Tibial nerve (tissue), 4 donors: ENCODE data around the gene DIP2C. TPM values are rescaled to one million over a fixed set of nuclear protein-coding genes. Genes with fewer than 3 reads are reported as not detected.

Experiments
- DNase-seq, 2 donors: peaks; one replicate each; pipeline ENCODE4 v3.0.0-alpha.2; 2019; ENCODE audit warnings: low spot score in 2 of 2
- H3K27ac ChIP-seq, 4 donors: fragments of 200-600 bp; sonication (generic) in 3 of 4; one replicate each; pipeline ENCODE4 v1.5.1; 2017 to 2019; ENCODE audit warnings: mild to moderate bottlenecking in 1 of 4
- H3K27me3 ChIP-seq, 2 donors: fragments of 200-600 bp; sonication (generic) in 1 of 2; one replicate each; pipeline versions ENCODE4 v1.5.1 to v1.6.0; 2017 to 2019
- H3K36me3 ChIP-seq, 3 donors: fragments of 200-600 bp; sonication (generic); one replicate each; pipeline ENCODE4 v1.5.1; 2018 to 2019
- H3K4me1 ChIP-seq, 4 donors: fragments of 200-600 bp; sonication (generic) in 3 of 4; one replicate each; pipeline ENCODE4 v1.5.1; 2017 to 2019
- H3K4me3 ChIP-seq, 4 donors: fragments of 200-600 bp; sonication (generic) in 3 of 4; one replicate each; pipeline ENCODE4 v1.5.1; 2017 to 2019; ENCODE audit warnings: mild to moderate bottlenecking in 1 of 4, moderate library complexity in 1 of 4
- H3K9me3 ChIP-seq, 4 donors: fragments of 200-600 bp; sonication (generic) in 3 of 4; one replicate each; pipeline ENCODE4 v1.5.1; 2017 to 2019
- CTCF ChIP-seq, 5 experiments: fragments of 200-600 bp in 3 of 5; fragments of 450-650 bp in 2 of 5; sonication (generic) in 3 of 5; IDR thresholded peaks; one replicate each; pipeline ENCODE4 v1.5.1; 2016 to 2019; ENCODE audit warnings: antibody characterized with exemption in 5 of 5, mild to moderate bottlenecking in 3 of 5, moderate library complexity in 2 of 5
- EP300 ChIP-seq, 2 donors: sonication (generic); formaldehyde crosslinking; IDR thresholded peaks; one replicate each; pipeline ENCODE4 v1.6.1; 2017; ENCODE audit warnings: antibody characterized with exemption in 2 of 2, mild to moderate bottlenecking in 1 of 2
- POLR2A ChIP-seq, 2 donors: fragments of 450-650 bp; IDR thresholded peaks; one replicate each; pipeline ENCODE4 v1.6.1; 2017; ENCODE audit warnings: antibody characterized with exemption in 2 of 2, mild to moderate bottlenecking in 2 of 2, moderate library complexity in 2 of 2
- whole genome bisulfite sequencing, 2 donors: methylation state at CpG; one replicate each; pipeline ENCODE4 v1.1.5; 2018; 5-methylcytosine and 5-hydroxymethylcytosine counted together
- total RNA-seq, 4 donors: library from RNA; depleted of rRNA; stranded (reverse); fragments of >200 nt; gene quantifications; one replicate each; pipeline ENCODE4 v1.1.0, GENCODE V29; 2016

Gene DIP2C
- total RNA-seq, 4 donors from 2014 or later: 31.4 to 46.5 (median 36.0) TPM

- no peak for DNase-seq
- WGBS, 2 donors: 92% methylated on average over 26 of the region's 26 CpGs
- H3K27ac ChIP-seq: no peak overlapping the region
- no peaks in the 10 kb centered on the region for H3K27me3 ChIP-seq
- H3K4me3 ChIP-seq: no peak overlapping the region
- no peaks in the 10 kb centered on the region for H3K4me1 ChIP-seq
- TF ChIP-seq EP300 (IDR thresholded peaks at IDR 0.05): no peak
- TF ChIP-seq CTCF (IDR thresholded peaks at IDR 0.05): no peak
- no peak for TF ChIP-seq POLR2A (IDR thresholded peaks at IDR 0.05)
- no peaks in the 10 kb centered on the region for H3K9me3 ChIP-seq
- H3K36me3 ChIP-seq: no peaks in the 10 kb centered on the region
Measured at GRCh38 chr10:722281-723060, 33.0 kb upstream of the DIP2C start.

GRCh38 chr10:718143-718700 lies 28.8 kb upstream of the DIP2C start:
- DNase-seq: no peak
- Histone ChIP-seq H3K27me3 (no peaks in the 10 kb centered on the region), H3K9me3 (peaks cover 0 to 23% (median 2%) of the 10 kb centered on the region in 4 donors), H3K4me1 (no peaks in the 10 kb centered on the region), H3K4me3 (no peak overlapping the region), H3K36me3 (no peaks in the 10 kb centered on the region), H3K27ac (no peak overlapping the region)
- WGBS, 2 donors: 81 to 85% methylated on average over 5 to 6 of the region's 6 CpGs
- no peak for TF ChIP-seq CTCF (IDR thresholded peaks at IDR 0.05)
- no peak for TF ChIP-seq EP300 (IDR thresholded peaks at IDR 0.05)
- TF ChIP-seq POLR2A (IDR thresholded peaks at IDR 0.05): no peak

DNA sequence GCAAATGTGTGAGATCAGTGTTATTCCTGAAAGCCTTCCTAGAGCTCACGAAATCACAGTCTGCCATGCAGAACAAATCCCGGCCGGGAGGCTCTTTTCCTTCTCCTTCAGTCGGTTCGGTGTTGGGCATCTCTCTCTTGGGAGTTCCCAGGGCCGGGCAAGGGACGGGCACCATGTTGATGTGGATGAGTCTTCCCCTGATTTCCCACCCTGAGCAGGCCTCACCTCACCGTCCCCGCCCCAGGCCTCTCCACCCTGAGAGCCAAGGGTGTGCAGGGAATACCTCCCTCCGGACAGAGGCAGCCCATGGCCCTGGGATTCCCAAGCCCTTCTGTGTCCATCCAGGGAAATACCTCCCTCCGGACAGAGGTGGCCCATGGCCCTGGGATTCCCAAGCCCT lies 28.0 kb upstream of the DIP2C start:
- H3K27me3 ChIP-seq: no peaks in the 10 kb centered on the region
- no peak overlapping the region for H3K4me3 ChIP-seq
- no peaks in the 10 kb centered on the region for H3K36me3 ChIP-seq
- TF ChIP-seq EP300 (IDR thresholded peaks at IDR 0.05) (no peak), CTCF (IDR thresholded peaks at IDR 0.05) (no peak), POLR2A (IDR thresholded peaks at IDR 0.05) (no peak)
- H3K4me1 ChIP-seq: no peaks in the 10 kb centered on the region
- DNase-seq: no peak
- H3K9me3 ChIP-seq: peaks cover 0 to 23% (median 2%) of the 10 kb centered on the region in 4 donors
- 83 to 86% methylated on average over 10 to 11 of the region's 11 CpGs for WGBS, 2 donors
- no peak overlapping the region for H3K27ac ChIP-seq

DNA sequence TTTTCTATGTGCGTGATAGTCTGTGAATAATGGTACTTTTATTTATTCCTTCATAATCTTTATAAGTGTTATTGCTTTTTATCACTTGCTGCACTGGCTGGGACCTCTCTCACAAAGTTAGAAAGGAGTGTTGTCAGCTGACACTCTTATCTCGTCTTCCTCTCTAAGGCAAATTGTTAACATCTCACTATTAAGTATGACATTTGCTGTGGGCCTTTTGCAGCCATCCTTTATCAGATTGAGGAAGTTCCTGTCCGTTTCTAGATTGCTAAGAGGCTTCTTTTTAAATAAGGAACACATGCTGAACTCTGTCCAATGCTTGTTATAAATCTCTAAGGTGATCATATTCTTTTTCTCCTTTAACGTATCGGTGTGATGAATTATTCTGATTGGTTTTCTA lies 27.4 kb upstream of the DIP2C start:
- 59 to 60% methylated on average over 5 of the region's 5 CpGs for WGBS, 2 donors
- no peak overlapping the region for H3K4me3 ChIP-seq
- peaks cover 0 to 23% (median 2%) of the 10 kb centered on the region in 4 donors for H3K9me3 ChIP-seq
- no peaks in the 10 kb centered on the region for H3K27me3 ChIP-seq
- no peak for DNase-seq
- no peak overlapping the region for H3K27ac ChIP-seq
- TF ChIP-seq CTCF (IDR thresholded peaks at IDR 0.05) (no peak), POLR2A (IDR thresholded peaks at IDR 0.05) (no peak), EP300 (IDR thresholded peaks at IDR 0.05) (no peak)
- H3K4me1 ChIP-seq: no peaks in the 10 kb centered on the region
- H3K36me3 ChIP-seq: no peaks in the 10 kb centered on the region

GRCh38 chr10:714214-714613 lies 24.7 kb upstream of the DIP2C start:
- TF ChIP-seq EP300 (IDR thresholded peaks at IDR 0.05) (no peak), CTCF (IDR thresholded peaks at IDR 0.05) (no peak), POLR2A (IDR thresholded peaks at IDR 0.05) (no peak)
- Histone ChIP-seq H3K36me3 (no peaks in the 10 kb centered on the region), H3K4me1 (no peaks in the 10 kb centered on the region), H3K27ac (no peak overlapping the region), H3K4me3 (no peak overlapping the region), H3K27me3 (no peaks in the 10 kb centered on the region), H3K9me3 (peaks cover 0 to 23% (median 2%) of the 10 kb centered on the region in 4 donors)
- no peak for DNase-seq
- 92 to 95% methylated on average over 3 of the region's 3 CpGs for WGBS, 2 donors
